ENCODE data around the gene SH3BGRL2.

- TF ChIP-seq CTCF (optimal IDR thresholded peaks at IDR 0.05 in 1 of 3, IDR thresholded peaks at IDR 0.05 in 1 of 3, conservative IDR thresholded peaks at IDR 0.05 in 1 of 3; ENCODE audit: extremely low read depth in 1 of 3, insufficient read depth in 2 of 3, low read length in 3 of 3) (no peak), EZH2 (IDR thresholded peaks at IDR 0.05; ENCODE audit: low read length) (no peak)
Measured at GRCh38 chr6:79613912-79614311, 17.2 kb upstream of the SH3BGRL2 start.
